ENCODE measurements around the gene CD8A. TPM values are rescaled to one million over a fixed set of nuclear protein-coding genes. Genes with fewer than 3 reads are reported as not detected.

The CD8A gene
- total and polyA plus RNA-seq, 10 of the 15 experiments (the other 5 are each of a cell fraction or from before 2014, with no cell fraction given), result 0.15 to 0.43 TPM; not detected in 8

DNA sequence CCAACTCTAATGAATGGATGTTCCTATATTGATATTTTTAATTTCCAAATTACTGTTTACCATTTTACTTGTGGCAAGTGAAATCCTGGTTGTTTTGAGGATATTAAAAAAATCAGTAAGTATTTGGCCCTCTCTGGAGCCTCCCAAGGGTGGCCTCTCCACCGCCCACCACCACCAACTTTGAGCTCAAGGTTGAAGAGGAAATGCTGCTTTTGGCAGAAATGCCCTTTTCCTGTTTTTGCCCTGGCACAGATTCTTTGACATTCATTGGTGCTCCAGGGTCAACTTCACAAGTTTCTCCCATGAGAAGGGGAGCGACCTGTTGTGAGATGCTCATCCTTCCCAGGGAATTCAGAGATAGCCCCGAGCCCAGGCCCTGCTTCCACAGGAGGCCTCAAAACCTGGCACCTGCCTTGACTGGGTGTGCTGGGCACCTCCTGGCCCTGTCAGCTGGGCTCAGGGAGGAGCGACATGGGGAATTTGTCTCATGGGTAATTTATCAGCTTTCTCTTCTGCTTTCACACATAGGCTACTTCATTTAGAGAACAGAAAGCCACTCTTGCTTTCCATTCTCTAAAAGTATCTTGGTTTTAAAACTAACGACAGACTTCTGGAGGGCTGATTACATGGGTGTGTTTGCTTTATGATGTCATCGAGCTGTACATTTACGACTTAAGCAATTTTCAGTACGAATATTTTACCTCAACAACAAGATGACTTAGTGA, 6.9 kb downstream of the CD8A start (continued):
- TF ChIP-seq ZNF687 (IDR thresholded peaks at IDR 0.05) (peak; percentile 77; the same call in 1 of the 2 replicates), SMAD5 (IDR thresholded peaks at IDR 0.05; ENCODE audit: low read depth) (no peak), MXI1 (IDR thresholded peaks at IDR 0.05; ENCODE audit: low read depth, low read length) (no peak), IKZF2 (IDR thresholded peaks at IDR 0.05) (peak; percentile 62 to 67), EZH2 (IDR thresholded peaks at IDR 0.05; ENCODE audit: borderline replicate concordance, control insufficient read depth, low read depth, low read length) (no peak), BHLHE40 (IDR thresholded peaks at IDR 0.05; ENCODE audit: borderline replicate concordance in 1 of 2, low read depth in 2 of 2, low read length in 1 of 2) (peak in 1 of 2 experiments; percentile 51; a peak in 1 of 4 replicates), MEF2A (IDR thresholded peaks at IDR 0.05; ENCODE audit: insufficient read depth, low read depth, low read length) (0 out of 2 replicates have a peak, but pooled peaks have one; percentile 19), MAX (IDR thresholded peaks at IDR 0.05; ENCODE audit: low read depth, low read length) (no peak), MTA2 (IDR thresholded peaks at IDR 0.05; ENCODE audit: low read depth) (peak; percentile 83), ATF7 (IDR thresholded peaks at IDR 0.05; ENCODE audit: low read depth) (peak; percentile 99), RUNX3 (IDR thresholded peaks at IDR 0.05; ENCODE audit: low read length) (peak; percentile 27), MTA3 (IDR thresholded peaks at IDR 0.05; ENCODE audit: borderline replicate concordance, low read length) (no peak), LARP7 (IDR thresholded peaks at IDR 0.05) (no peak), NBN (IDR thresholded peaks at IDR 0.05) (peak; percentile 71), E2F8 (IDR thresholded peaks at IDR 0.05; ENCODE audit: low read depth, partially characterized antibody) (peak; percentile 51)
- TF ChIP-seq, protein P1, sequence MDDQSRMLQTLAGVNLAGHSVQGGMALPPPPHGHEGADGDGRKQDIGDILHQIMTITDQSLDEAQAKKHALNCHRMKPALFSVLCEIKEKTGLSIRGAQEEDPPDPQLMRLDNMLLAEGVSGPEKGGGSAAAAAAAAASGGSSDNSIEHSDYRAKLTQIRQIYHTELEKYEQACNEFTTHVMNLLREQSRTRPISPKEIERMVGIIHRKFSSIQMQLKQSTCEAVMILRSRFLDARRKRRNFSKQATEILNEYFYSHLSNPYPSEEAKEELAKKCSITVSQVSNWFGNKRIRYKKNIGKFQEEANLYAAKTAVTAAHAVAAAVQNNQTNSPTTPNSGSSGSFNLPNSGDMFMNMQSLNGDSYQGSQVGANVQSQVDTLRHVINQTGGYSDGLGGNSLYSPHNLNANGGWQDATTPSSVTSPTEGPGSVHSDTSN (IDR thresholded peaks at IDR 0.05; ENCODE audit: insufficient replicate concordance, low read depth, low read length), result peak; percentile 62
- TF ChIP-seq, protein P2, sequence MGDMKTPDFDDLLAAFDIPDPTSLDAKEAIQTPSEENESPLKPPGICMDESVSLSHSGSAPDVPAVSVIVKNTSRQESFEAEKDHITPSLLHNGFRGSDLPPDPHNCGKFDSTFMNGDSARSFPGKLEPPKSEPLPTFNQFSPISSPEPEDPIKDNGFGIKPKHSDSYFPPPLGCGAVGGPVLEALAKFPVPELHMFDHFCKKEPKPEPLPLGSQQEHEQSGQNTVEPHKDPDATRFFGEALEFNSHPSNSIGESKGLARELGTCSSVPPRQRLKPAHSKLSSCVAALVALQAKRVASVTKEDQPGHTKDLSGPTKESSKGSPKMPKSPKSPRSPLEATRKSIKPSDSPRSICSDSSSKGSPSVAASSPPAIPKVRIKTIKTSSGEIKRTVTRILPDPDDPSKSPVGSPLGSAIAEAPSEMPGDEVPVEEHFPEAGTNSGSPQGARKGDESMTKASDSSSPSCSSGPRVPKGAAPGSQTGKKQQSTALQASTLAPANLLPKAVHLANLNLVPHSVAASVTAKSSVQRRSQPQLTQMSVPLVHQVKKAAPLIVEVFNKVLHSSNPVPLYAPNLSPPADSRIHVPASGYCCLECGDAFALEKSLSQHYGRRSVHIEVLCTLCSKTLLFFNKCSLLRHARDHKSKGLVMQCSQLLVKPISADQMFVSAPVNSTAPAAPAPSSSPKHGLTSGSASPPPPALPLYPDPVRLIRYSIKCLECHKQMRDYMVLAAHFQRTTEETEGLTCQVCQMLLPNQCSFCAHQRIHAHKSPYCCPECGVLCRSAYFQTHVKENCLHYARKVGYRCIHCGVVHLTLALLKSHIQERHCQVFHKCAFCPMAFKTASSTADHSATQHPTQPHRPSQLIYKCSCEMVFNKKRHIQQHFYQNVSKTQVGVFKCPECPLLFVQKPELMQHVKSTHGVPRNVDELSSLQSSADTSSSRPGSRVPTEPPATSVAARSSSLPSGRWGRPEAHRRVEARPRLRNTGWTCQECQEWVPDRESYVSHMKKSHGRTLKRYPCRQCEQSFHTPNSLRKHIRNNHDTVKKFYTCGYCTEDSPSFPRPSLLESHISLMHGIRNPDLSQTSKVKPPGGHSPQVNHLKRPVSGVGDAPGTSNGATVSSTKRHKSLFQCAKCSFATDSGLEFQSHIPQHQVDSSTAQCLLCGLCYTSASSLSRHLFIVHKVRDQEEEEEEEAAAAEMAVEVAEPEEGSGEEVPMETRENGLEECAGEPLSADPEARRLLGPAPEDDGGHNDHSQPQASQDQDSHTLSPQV (IDR thresholded peaks at IDR 0.05), result peak; percentile 86; the same call in 1 of the 2 replicates
